Measurements from ENCODE around the gene LANCL3. TPM values are rescaled to one million over a fixed set of nuclear protein-coding genes. Genes with fewer than 3 reads are reported as not detected.

The LANCL3 gene
- total and polyA plus RNA-seq, 8 donors = 0.30 to 5.3 (median 1.3) TPM

- TF ChIP-seq POLR2A (IDR thresholded peaks at IDR 0.05) (no peak), CTCF (IDR thresholded peaks at IDR 0.05) (no peak)
- DNase-seq = no peak
- H3K9me3 ChIP-seq = peaks cover 0 to 9% (median 0%) of the 10 kb centered on the region in 4 donors
- no peaks in the 10 kb centered on the region for H3K27me3 ChIP-seq
- H3K4me1 ChIP-seq = no peaks in the 10 kb centered on the region
- intact Hi-C loops (cut with DNase I; ENCODE audit: low total_unique reads) = no loop called here
- no peak overlapping the region for H3K27ac ChIP-seq
- no peak overlapping the region for H3K4me3 ChIP-seq
- 57 to 89% (median 85%) methylated on average over 2 of the region's 2 CpGs for WGBS, 5 donors
- H3K36me3 ChIP-seq = no peaks in the 10 kb centered on the region
These were observed 143.0 kb downstream of the LANCL3 start for GRCh38 chrX:37714479-37714878.

GRCh38 chrX:37716602-37717001, 145.1 kb downstream of the LANCL3 start:
- H3K36me3 ChIP-seq = no peaks in the 10 kb centered on the region
- no peaks in the 10 kb centered on the region for H3K4me1 ChIP-seq
- DNase-seq = no peak
- intact Hi-C loops (cut with DNase I; ENCODE audit: low total_unique reads) = no loop called here
- no peaks in the 10 kb centered on the region for H3K27me3 ChIP-seq
- H3K4me3 ChIP-seq = no peak overlapping the region
- no peak overlapping the region for H3K27ac ChIP-seq
- H3K9me3 ChIP-seq = peaks cover 0 to 9% (median 0%) of the 10 kb centered on the region in 4 donors
- TF ChIP-seq POLR2A (IDR thresholded peaks at IDR 0.05) (no peak), EP300 (IDR thresholded peaks at IDR 0.05) (no peak), CTCF (IDR thresholded peaks at IDR 0.05) (no peak)

- no peak for DNase-seq
- WGBS, 5 donors = 22 to 48% (median 38%) methylated on average over 1 of the region's 1 CpG
- TF ChIP-seq POLR2AphosphoS5 (IDR thresholded peaks at IDR 0.05) (no peak), CTCF (IDR thresholded peaks at IDR 0.05) (no peak), POLR2A (IDR thresholded peaks at IDR 0.05) (no peak), EP300 (IDR thresholded peaks at IDR 0.05) (no peak)
- Histone ChIP-seq H3K4me1 (no peaks in the 10 kb centered on the region), H3K36me3 (no peaks in the 10 kb centered on the region), H3K4me3 (no peak overlapping the region), H3K9me3 (peaks cover 0 to 9% (median 0%) of the 10 kb centered on the region in 4 donors), H3K27me3 (no peaks in the 10 kb centered on the region), H3K27ac (no peak overlapping the region)
- intact Hi-C loops (cut with DNase I; ENCODE audit: low total_unique reads) = no loop called here
These were observed 146.2 kb downstream of the LANCL3 start for GRCh38 chrX:37717708-37718107.

GRCh38 chrX:37722595-37722994, 151.1 kb downstream of the LANCL3 start:
- WGBS, 5 donors = 58 to 92% (median 78%) methylated on average over 1 of the region's 1 CpG
- peak overlapping the region in 2 of 5 donors; percentile 2 to 63 for H3K27ac ChIP-seq
- no peaks in the 10 kb centered on the region for H3K4me1 ChIP-seq
- TF ChIP-seq POLR2AphosphoS5 (IDR thresholded peaks at IDR 0.05) = no peak
- no peak for TF ChIP-seq CTCF (IDR thresholded peaks at IDR 0.05)
- no peak for TF ChIP-seq EP300 (IDR thresholded peaks at IDR 0.05)
- no peak for TF ChIP-seq POLR2A (IDR thresholded peaks at IDR 0.05)
- no peak for DNase-seq
- no peaks in the 10 kb centered on the region for H3K27me3 ChIP-seq
- intact Hi-C loops (cut with DNase I; ENCODE audit: low total_unique reads) = no loop called here
- H3K9me3 ChIP-seq = peaks cover 0 to 9% (median 0%) of the 10 kb centered on the region in 4 donors
- no peaks in the 10 kb centered on the region for H3K36me3 ChIP-seq
- H3K4me3 ChIP-seq = no peak overlapping the region

All from stomach (tissue), 9 donors.